CD4-positive, alpha-beta memory T cell (primary cell): Measurements from ENCODE around the gene MEGF11. TPM values are rescaled to one million over a fixed set of nuclear protein-coding genes. Genes with fewer than 3 reads are reported as not detected.

Experiments used
- CTCF ChIA-PET: fragments of 350-600 bp; sonication (Branson Sonifier 250); formaldehyde crosslinking; loops from one replicate; lab custom pipeline; 2021; ENCODE audit warnings: inconsistent platforms; ENCODE audit not compliant: partially characterized antibody; lab: Charles Lee
- POLR2A ChIA-PET: fragments of 350-600 bp; sonication (Branson Sonifier 250); formaldehyde crosslinking; loops from one replicate; lab custom pipeline; 2021; ENCODE audit not compliant: partially characterized antibody; lab: Charles Lee
- DNase-seq, 5 donors: peaks; one replicate each; pipeline versions ENCODE4 v3.0.0 to v3.0.0-alpha.2; 2020 to 2022; ENCODE audit warnings: mixed read lengths in 1 of 5
- H3K27ac ChIP-seq: one replicate; pipeline ENCODE4 v1.7.0; 2013; ENCODE audit warnings: low read depth, low read length
- H3K27me3 ChIP-seq: 2 replicates; pipeline ENCODE4 v1.7.0; 2013; ENCODE audit warnings: mild to moderate bottlenecking, low read length, moderate library complexity; ENCODE audit not compliant: insufficient read depth
- H3K36me3 ChIP-seq: 2 replicates; pipeline ENCODE4 v1.7.0; 2013; ENCODE audit warnings: mild to moderate bottlenecking, low read length, moderate library complexity; ENCODE audit not compliant: insufficient read depth
- H3K4me1 ChIP-seq: 2 replicates; pipeline ENCODE4 v1.7.0; 2013; ENCODE audit warnings: mild to moderate bottlenecking, low read length, moderate library complexity; ENCODE audit not compliant: insufficient read depth
- H3K4me3 ChIP-seq, 2 donors: one replicate each; pipeline ENCODE4 v1.7.0; 2013; ENCODE audit warnings: low read length in 2 of 2, mild to moderate bottlenecking in 1 of 2
- H3K9me3 ChIP-seq, 2 donors: one replicate each; pipeline ENCODE4 v1.7.0; 2013; ENCODE audit warnings: low read length in 2 of 2, control low read depth in 1 of 2; ENCODE audit not compliant: control insufficient read depth in 1 of 2
- H3K27ac Mint-ChIP-seq, 7 donors: one replicate each; pipeline ENCODE4 v1.8.0; 2020 to 2021; ENCODE audit warnings: mixed read lengths in 7 of 7, mild to moderate bottlenecking in 6 of 7, inconsistent platforms in 3 of 7, moderate library complexity in 3 of 7
- H3K27me3 Mint-ChIP-seq, 2 donors: one replicate each; pipeline ENCODE4 v1.8.0; 2020 to 2021; ENCODE audit warnings: mixed read lengths in 2 of 2
- H3K36me3 Mint-ChIP-seq, 2 donors: one replicate each; pipeline ENCODE4 v1.8.0; 2020 to 2021; ENCODE audit warnings: mixed read lengths in 2 of 2, inconsistent platforms in 1 of 2, mild to moderate bottlenecking in 1 of 2
- H3K4me1 Mint-ChIP-seq, 4 donors: one replicate each; pipeline ENCODE4 v1.8.0; 2020 to 2021; ENCODE audit warnings: mixed read lengths in 4 of 4, mild to moderate bottlenecking in 1 of 4
- H3K4me3 Mint-ChIP-seq, 8 donors: one replicate each; pipeline ENCODE4 v1.8.0; 2020 to 2021; ENCODE audit warnings: mixed read lengths in 8 of 8, mild to moderate bottlenecking in 7 of 8, moderate library complexity in 6 of 8, inconsistent platforms in 3 of 8
- H3K9me3 Mint-ChIP-seq, 8 donors: one replicate each; pipeline ENCODE4 v1.8.0; 2020 to 2021; ENCODE audit warnings: mixed read lengths in 8 of 8, mild to moderate bottlenecking in 5 of 8, inconsistent platforms in 3 of 8, moderate library complexity in 1 of 8
- intact Hi-C: fragments of 100-400 bp; cut with micrococcal nuclease; formaldehyde crosslinking; loops from one replicate; pipeline ENCODE4 v1.15.1; 2023
- polyA plus RNA-seq, 2 donors: library from polyadenylated mRNA; unstranded; fragments of 300-500 nt; fragmentation: Illumina TruSeq; gene quantifications; one replicate each; pipeline ENCODE4 v1.2.3, GENCODE V29; 2021
- total RNA-seq, 2 experiments: library from RNA; stranded (reverse); gene quantifications; one replicate each; pipeline ENCODE4 v1.2.3, GENCODE V29; 2021

The MEGF11 gene
- total and polyA plus RNA-seq, 4 experiments from 2014 or later: 0.69 TPM; not detected in 3

DNA sequence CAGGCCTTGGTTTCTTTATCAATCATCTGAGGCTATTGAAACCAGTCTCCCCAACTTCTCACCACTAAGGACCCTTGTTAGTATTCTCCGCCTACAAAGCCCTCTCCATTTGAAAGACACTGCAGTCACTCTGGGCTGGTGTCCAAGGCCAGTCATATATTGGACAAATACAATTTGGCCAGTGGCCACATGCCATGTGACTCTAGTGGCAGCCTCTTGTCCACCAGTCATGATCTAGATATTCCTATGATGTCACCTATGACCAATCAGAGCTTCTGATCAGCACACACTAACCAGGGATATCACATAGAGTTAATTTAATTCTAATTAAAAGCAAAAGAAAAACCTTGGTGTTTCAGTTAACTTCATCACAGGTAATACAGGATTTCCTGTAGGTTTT, 316.1 kb downstream of the MEGF11 start:
- H3K9me3 Mint-ChIP-seq: peaks cover 0 to 2% (median 0%) of the 10 kb centered on the region in 8 donors
- no peak overlapping the region for H3K27ac Mint-ChIP-seq
- ChIA-PET POLR2A (no interaction called here), CTCF (no interaction called here)
- Histone ChIP-seq H3K27ac (no peak overlapping the region), H3K36me3 (no peaks in the 10 kb centered on the region), H3K9me3 (no peaks in the 10 kb centered on the region), H3K4me1 (peaks cover 6% of the 10 kb centered on the region), H3K4me3 (no peak overlapping the region), H3K27me3 (no peaks in the 10 kb centered on the region)
- intact Hi-C loops: no loop called here
- H3K4me3 Mint-ChIP-seq: no peak overlapping the region
- no peaks in the 10 kb centered on the region for H3K27me3 Mint-ChIP-seq
- no peaks in the 10 kb centered on the region for H3K36me3 Mint-ChIP-seq
- H3K4me1 Mint-ChIP-seq: peaks cover 1 to 5% (median 3%) of the 10 kb centered on the region in 4 donors
- DNase-seq: no peak

DNA sequence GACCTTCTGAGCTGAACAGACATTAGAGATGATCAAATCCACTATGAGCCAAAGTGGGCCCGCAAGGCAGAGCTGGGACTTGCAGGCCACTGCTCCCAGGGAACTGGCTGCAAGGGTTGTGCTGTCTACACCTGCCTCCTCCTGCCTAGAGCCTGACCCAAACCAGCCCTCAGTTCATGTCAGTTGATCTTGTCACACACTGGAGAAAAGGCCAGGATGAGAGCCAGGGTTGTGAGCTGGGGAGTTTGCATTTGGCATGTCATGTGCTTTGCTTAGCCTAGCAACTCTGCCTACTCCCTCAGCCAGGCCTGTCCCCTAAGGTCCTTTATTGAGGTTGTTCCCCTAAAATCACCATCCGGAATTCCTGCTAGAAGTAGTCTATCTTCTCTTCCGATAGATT, 316.5 kb downstream of the MEGF11 start:
- intact Hi-C loops: no loop called here
- Mint-ChIP-seq H3K4me1 (peaks cover 0 to under 1% (median 0%) of the 10 kb centered on the region in 4 donors), H3K36me3 (no peaks in the 10 kb centered on the region), H3K27me3 (no peaks in the 10 kb centered on the region), H3K9me3 (peaks cover 0 to 2% (median 0%) of the 10 kb centered on the region in 8 donors), H3K27ac (peak overlapping the region in 1 of 7 donors; percentile 48), H3K4me3 (no peak overlapping the region)
- ChIA-PET CTCF (no interaction called here), POLR2A (no interaction called here)
- Histone ChIP-seq H3K36me3 (no peaks in the 10 kb centered on the region), H3K4me1 (peaks cover 1% of the 10 kb centered on the region), H3K27ac (no peak overlapping the region), H3K27me3 (no peaks in the 10 kb centered on the region), H3K9me3 (no peaks in the 10 kb centered on the region), H3K4me3 (no peak overlapping the region)
- no peak for DNase-seq

DNA sequence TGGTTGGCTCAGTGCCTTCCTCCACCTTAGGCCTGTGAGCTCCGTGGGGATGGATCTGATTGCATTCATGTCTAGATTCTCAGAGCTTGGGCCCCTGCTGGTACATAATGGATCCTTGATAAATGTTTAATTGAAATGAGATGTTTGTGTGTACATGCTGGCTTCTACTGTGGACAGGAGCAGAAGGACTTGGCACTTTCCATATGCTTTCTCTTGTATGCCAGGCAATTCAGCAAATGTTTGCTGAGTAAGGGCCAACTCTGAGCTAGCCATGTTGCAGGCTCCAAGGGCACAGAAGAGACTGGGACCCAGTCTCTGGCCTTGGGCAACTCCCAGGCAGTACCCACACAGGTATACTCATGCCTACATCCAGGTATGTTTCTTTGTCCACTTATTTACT, 317.3 kb downstream of the MEGF11 start:
- Histone ChIP-seq H3K27me3 (no peaks in the 10 kb centered on the region), H3K36me3 (no peaks in the 10 kb centered on the region), H3K4me3 (no peak overlapping the region), H3K4me1 (no peaks in the 10 kb centered on the region), H3K27ac (no peak overlapping the region), H3K9me3 (no peaks in the 10 kb centered on the region)
- intact Hi-C loops: no loop called here
- H3K4me3 Mint-ChIP-seq: no peak overlapping the region
- no peak overlapping the region for H3K27ac Mint-ChIP-seq
- no peaks in the 10 kb centered on the region for H3K36me3 Mint-ChIP-seq
- DNase-seq: no peak
- ChIA-PET CTCF (no interaction called here), POLR2A (no interaction called here)
- H3K27me3 Mint-ChIP-seq: no peaks in the 10 kb centered on the region
- H3K9me3 Mint-ChIP-seq: peaks cover 0 to 2% (median 0%) of the 10 kb centered on the region in 8 donors
- no peaks in the 10 kb centered on the region for H3K4me1 Mint-ChIP-seq

DNA sequence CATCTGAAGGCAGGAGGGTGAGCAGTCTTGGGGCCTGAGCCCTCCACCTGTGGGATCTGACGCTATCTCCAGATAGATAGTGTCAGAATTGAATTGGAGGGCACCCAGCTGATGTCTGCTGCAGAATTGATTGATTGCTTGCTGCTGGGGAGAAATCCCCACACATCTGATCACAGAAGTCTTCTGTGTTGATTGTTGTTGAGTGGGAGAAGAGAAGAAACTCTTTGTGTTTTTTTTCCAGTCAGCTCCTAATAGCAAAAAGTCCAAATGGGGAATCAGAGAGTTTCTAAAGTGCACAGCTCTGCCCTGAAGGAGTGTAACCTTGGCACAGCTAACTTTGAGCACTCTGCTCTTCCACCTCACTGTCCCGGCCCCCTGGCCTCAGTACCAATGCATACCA, 318.2 kb downstream of the MEGF11 start:
- no peaks in the 10 kb centered on the region for H3K36me3 Mint-ChIP-seq
- ChIA-PET POLR2A (no interaction called here), CTCF (no interaction called here)
- H3K4me3 Mint-ChIP-seq: no peak overlapping the region
- H3K4me1 Mint-ChIP-seq: no peaks in the 10 kb centered on the region
- DNase-seq: no peak
- H3K36me3 ChIP-seq: no peaks in the 10 kb centered on the region
- H3K9me3 ChIP-seq: no peaks in the 10 kb centered on the region
- H3K27ac ChIP-seq: no peak overlapping the region
- H3K4me1 ChIP-seq: no peaks in the 10 kb centered on the region
- H3K27me3 ChIP-seq: no peaks in the 10 kb centered on the region
- H3K4me3 ChIP-seq: no peak overlapping the region
- intact Hi-C loops: no loop called here
- H3K27me3 Mint-ChIP-seq: no peaks in the 10 kb centered on the region
- H3K27ac Mint-ChIP-seq: no peak overlapping the region
- H3K9me3 Mint-ChIP-seq: peaks cover 0 to 2% (median 0%) of the 10 kb centered on the region in 8 donors

DNA sequence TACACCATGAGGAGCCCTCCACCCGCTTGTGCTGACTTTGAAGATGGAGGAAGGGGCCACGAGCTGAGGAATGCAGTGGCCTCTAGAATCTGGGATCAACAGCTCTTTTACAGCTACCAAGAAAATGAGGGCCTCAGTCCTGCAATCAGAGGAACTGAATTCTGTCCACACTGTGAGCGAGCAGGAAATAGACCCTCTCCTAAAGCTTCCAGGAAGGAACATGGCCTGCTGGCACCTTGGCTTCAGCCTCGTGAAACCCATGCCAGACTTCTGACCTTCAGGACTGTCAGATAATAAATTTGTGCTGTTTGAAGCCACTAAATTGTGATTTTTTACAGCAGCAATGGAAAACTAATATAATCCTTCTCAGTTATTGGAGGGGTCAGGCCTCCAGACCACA, 322.3 kb downstream of the MEGF11 start:
- no peaks in the 10 kb centered on the region for H3K4me1 ChIP-seq
- CTCF ChIA-PET: no interaction called here
- peaks cover 0 to 2% (median 0%) of the 10 kb centered on the region in 8 donors for H3K9me3 Mint-ChIP-seq

DNA sequence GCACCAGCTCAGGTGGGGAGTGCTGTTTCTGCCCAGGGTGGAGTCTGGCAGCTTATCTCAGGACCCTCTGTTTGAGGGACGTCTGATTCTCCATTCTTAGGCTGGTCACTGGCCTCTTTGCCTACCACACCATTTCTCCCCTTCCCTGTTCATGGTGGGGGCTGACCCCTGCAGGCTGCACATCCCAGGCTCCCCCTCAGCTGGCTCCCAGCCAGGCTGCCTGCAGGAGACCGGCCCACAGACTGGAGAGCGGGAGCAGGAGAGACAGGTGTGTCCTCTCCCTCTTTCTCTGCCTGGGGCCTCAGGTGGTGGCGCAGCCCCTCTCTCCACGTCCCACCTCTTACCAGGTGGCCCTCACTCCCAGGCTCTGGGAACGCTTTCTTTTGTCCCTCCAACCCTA, 323.4 kb downstream of the MEGF11 start:
- no peak overlapping the region for H3K4me3 ChIP-seq
- CTCF ChIA-PET: no interaction called here
- H3K9me3 ChIP-seq: no peaks in the 10 kb centered on the region
- Mint-ChIP-seq H3K36me3 (no peaks in the 10 kb centered on the region), H3K9me3 (no peaks in the 10 kb centered on the region), H3K4me1 (no peaks in the 10 kb centered on the region), H3K4me3 (no peak overlapping the region), H3K27me3 (no peaks in the 10 kb centered on the region), H3K27ac (no peak overlapping the region)
- intact Hi-C loops: no loop called here
- H3K36me3 ChIP-seq: no peaks in the 10 kb centered on the region
- DNase-seq: no peak
- no peak overlapping the region for H3K27ac ChIP-seq
- POLR2A ChIA-PET: no interaction called here
- no peaks in the 10 kb centered on the region for H3K27me3 ChIP-seq
- H3K4me1 ChIP-seq: no peaks in the 10 kb centered on the region

More for the DNA sequence above, 322.3 kb downstream of the MEGF11 start:
- Mint-ChIP-seq H3K27me3 (no peaks in the 10 kb centered on the region), H3K4me3 (no peak overlapping the region), H3K4me1 (no peaks in the 10 kb centered on the region), H3K36me3 (no peaks in the 10 kb centered on the region), H3K27ac (no peak overlapping the region)
- Histone ChIP-seq H3K36me3 (no peaks in the 10 kb centered on the region), H3K27ac (no peak overlapping the region), H3K4me3 (no peak overlapping the region), H3K9me3 (no peaks in the 10 kb centered on the region), H3K27me3 (no peaks in the 10 kb centered on the region)
- POLR2A ChIA-PET: no interaction called here
- intact Hi-C loops: no loop called here
- DNase-seq: no peak

DNA sequence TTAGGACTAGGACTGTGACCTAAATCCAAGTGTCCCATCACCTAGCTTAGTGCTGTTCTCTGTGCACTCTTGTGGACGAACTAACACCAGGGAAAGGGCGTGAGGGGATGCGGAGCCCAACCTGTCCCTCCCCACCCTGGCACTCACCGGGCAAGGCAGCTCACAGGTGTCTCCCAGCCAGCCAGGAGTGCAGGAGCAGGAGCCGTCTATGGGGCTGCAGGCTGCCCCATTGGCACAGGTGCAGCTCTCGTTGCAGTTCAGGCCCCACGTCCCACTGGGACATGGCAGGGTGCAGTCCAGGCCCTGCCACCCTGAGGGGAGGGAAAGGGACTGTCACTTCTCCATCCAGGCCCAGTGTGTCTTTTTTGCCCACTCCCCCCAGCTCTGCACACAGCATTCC, 324.0 kb downstream of the MEGF11 start:
- H3K27ac Mint-ChIP-seq: no peak overlapping the region
- intact Hi-C loops: no loop called here
- Histone ChIP-seq H3K27ac (no peak overlapping the region), H3K9me3 (no peaks in the 10 kb centered on the region), H3K27me3 (no peaks in the 10 kb centered on the region), H3K4me3 (no peak overlapping the region), H3K36me3 (no peaks in the 10 kb centered on the region), H3K4me1 (no peaks in the 10 kb centered on the region)
- H3K4me3 Mint-ChIP-seq: no peak overlapping the region
- H3K36me3 Mint-ChIP-seq: no peaks in the 10 kb centered on the region
- POLR2A ChIA-PET: no interaction called here
- DNase-seq: no peak
- CTCF ChIA-PET: no interaction called here
- H3K27me3 Mint-ChIP-seq: no peaks in the 10 kb centered on the region
- H3K9me3 Mint-ChIP-seq: no peaks in the 10 kb centered on the region
- H3K4me1 Mint-ChIP-seq: no peaks in the 10 kb centered on the region

DNA sequence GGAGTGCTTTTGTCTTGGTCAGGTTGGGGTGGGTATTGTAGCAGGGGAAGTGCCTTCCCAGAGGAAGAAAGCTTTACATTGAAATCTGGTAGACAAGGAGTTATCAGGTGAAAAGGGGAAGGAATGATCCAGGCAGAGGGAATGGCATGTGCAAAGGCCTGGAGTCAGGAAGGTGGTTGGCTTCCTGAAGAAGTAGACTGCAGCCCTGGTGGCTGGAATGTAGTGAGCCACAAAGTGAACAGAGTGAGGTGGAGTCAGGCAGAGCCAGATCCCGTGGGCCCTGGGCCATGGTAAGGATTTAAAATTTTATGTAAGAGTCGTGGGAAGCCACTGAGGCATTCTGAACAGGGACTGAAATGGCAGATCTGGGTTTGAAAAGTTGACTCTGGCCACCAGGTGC, 326.0 kb downstream of the MEGF11 start:
- Histone ChIP-seq H3K4me1 (no peaks in the 10 kb centered on the region), H3K4me3 (no peak overlapping the region), H3K9me3 (no peaks in the 10 kb centered on the region), H3K27me3 (no peaks in the 10 kb centered on the region), H3K36me3 (no peaks in the 10 kb centered on the region), H3K27ac (no peak overlapping the region)
- H3K27ac Mint-ChIP-seq: peak overlapping the region in 1 of 7 donors; percentile 18
- H3K4me3 Mint-ChIP-seq: no peak overlapping the region
- no peaks in the 10 kb centered on the region for H3K36me3 Mint-ChIP-seq
- H3K9me3 Mint-ChIP-seq: no peaks in the 10 kb centered on the region
- DNase-seq: no peak
- CTCF ChIA-PET: no interaction called here
- no peaks in the 10 kb centered on the region for H3K4me1 Mint-ChIP-seq
- H3K27me3 Mint-ChIP-seq: no peaks in the 10 kb centered on the region
- POLR2A ChIA-PET: no interaction called here
- intact Hi-C loops: no loop called here
